ENCODE data around the gene STK32C. TPM values are rescaled to one million over a fixed set of nuclear protein-coding genes. Genes with fewer than 3 reads are reported as not detected.
"Not testable (repeated sequence)": the region's sequence is repeated elsewhere in the genome, so short reads cannot be mapped to it uniquely, and the experiment has no call there.

The STK32C gene
- total and polyA plus RNA-seq, 10 of the 15 experiments (the other 5 are each of a cell fraction or from before 2014, with no cell fraction given), result 1.5 to 18.1 (median 6.4) TPM

DNA sequence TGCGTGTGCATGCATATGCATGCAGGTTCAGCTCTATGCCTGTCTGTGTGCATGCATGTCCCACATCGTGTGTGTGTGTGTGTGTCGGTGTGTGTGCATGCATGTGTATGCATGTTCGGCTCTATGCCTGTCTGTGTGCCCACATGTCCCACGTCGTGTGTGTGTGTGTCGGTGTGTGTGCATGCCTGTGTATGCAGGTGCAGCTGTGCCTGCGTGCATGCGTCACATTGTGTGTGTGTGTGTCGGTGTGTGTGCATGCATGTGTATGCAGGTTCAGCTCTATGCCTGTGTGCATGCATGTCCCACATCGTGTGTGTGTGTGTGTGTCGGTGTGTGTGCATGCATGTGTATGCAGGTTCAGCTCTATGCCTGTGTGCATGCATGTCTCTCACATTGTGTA is 39.8 kb downstream of the STK32C start:
- H4K20me1 ChIP-seq (ENCODE audit: control insufficient read depth, insufficient read depth); H3K79me2 ChIP-seq (ENCODE audit: control insufficient read depth, insufficient read depth, low read length); H3K4me1 ChIP-seq (ENCODE audit: control insufficient read depth, insufficient read depth, low read length); in situ Hi-C loops (cut with MboI); SMC1A ChIA-PET (ENCODE audit: uncharacterized antibody, unreplicated experiment); BruUV-seq (replicated peaks); ATAC-seq; H3K9ac ChIP-seq (ENCODE audit: control insufficient read depth, insufficient read depth, low read length); H3K4me3 ChIP-seq; H3K36me3 ChIP-seq (ENCODE audit: control insufficient read depth in 2 of 2, insufficient read depth in 2 of 2, low read length in 1 of 2); H3K27ac ChIP-seq (ENCODE audit: control insufficient read depth, insufficient read depth); H3K9me3 ChIP-seq (replicated peaks; ENCODE audit: control insufficient read depth, insufficient read depth, low read length); H3K4me2 ChIP-seq (ENCODE audit: control insufficient read depth, insufficient read depth); FAIRE-seq; H2AFZ ChIP-seq (ENCODE audit: control insufficient read depth, low read depth, low read length); RAD21 ChIA-PET (ENCODE audit: unreplicated experiment); POLR2A ChIA-PET; DNase-seq (ENCODE audit: low read depth, low spot score); H3K27me3 ChIP-seq (replicated peaks in 1 of 2; ENCODE audit: control insufficient read depth in 2 of 2, insufficient read depth in 2 of 2, low read length in 1 of 2); intact Hi-C loops (cut with micrococcal nuclease; ENCODE audit: unreplicated experiment); CTCF ChIA-PET: not testable (repeated sequence)
- WGBS (ENCODE audit: insufficient coverage, insufficient replicate concordance, low lambda C conversion rate, missing lambda C conversion rate), result 75% methylated on average over 12 of the region's 12 CpGs

DNA sequence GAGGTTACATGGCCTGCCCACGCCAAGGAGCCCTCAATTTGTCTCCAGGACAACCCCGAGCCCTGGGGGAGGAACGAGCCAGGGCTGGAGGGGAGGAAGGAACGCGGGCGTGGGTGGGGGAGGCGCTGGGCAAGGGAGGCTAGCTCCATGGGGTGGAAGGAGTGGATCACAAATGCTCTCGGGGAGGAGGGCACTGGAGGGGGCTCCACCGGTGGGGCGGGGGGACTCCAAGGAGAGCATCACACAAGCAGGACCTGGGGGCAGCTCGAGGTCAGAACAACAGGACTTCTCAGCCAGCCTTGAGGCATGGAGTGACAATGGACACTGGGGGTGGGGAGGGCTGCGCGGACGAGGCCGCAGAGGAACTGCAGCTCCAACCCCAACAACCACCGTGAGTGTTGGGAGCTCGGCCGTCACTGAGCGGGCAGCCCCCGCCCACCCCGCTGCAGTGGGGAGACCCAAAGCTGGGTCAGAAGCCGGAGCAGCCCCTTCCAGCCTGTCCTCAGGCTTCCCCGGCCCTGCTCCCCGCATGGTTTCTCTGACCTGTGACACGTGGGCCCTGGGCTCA is 41.1 kb downstream of the STK32C start:
- TF ChIP-seq CBFB (IDR thresholded peaks at IDR 0.05; ENCODE audit: low read depth) (no peak), DPF2 (IDR thresholded peaks at IDR 0.05) (no peak)
- TF ChIP-seq, protein P1, sequence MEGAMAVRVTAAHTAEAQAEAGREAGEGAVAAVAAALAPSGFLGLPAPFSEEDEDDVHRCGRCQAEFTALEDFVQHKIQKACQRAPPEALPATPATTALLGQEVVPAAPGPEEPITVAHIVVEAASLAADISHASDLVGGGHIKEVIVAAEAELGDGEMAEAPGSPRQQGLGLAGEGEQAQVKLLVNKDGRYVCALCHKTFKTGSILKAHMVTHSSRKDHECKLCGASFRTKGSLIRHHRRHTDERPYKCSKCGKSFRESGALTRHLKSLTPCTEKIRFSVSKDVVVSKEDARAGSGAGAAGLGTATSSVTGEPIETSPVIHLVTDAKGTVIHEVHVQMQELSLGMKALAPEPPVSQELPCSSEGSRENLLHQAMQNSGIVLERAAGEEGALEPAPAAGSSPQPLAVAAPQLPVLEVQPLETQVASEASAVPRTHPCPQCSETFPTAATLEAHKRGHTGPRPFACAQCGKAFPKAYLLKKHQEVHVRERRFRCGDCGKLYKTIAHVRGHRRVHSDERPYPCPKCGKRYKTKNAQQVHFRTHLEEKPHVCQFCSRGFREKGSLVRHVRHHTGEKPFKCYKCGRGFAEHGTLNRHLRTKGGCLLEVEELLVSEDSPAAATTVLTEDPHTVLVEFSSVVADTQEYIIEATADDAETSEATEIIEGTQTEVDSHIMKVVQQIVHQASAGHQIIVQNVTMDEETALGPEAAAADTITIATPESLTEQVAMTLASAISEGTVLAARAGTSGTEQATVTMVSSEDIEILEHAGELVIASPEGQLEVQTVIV (IDR thresholded peaks at IDR 0.05; ENCODE audit: borderline replicate concordance, partially characterized antibody), result no peak
- ChIA-PET CTCF (no interaction called here), RAD21 (ENCODE audit: unreplicated experiment) (no interaction called here), SMC1A (ENCODE audit: uncharacterized antibody, unreplicated experiment) (no interaction called here), POLR2A (no interaction called here)
- no peak for DNase-seq (ENCODE audit: low read depth, low spot score)
- Histone ChIP-seq H2AFZ (ENCODE audit: control insufficient read depth, low read depth, low read length) (no peak overlapping the region), H3K79me2 (ENCODE audit: control insufficient read depth, insufficient read depth, low read length) (no peaks in the 10 kb centered on the region), H3K4me1 (ENCODE audit: control insufficient read depth, insufficient read depth, low read length) (no peaks in the 10 kb centered on the region), H3K9ac (ENCODE audit: control insufficient read depth, insufficient read depth, low read length) (no peak overlapping the region), H3K27ac (ENCODE audit: control insufficient read depth, insufficient read depth) (no peak overlapping the region), H3K4me3 (no peak overlapping the region), H3K36me3 (ENCODE audit: control insufficient read depth in 2 of 2, insufficient read depth in 2 of 2, low read length in 1 of 2) (no peaks in the 10 kb centered on the region; a peak in 1 of 4 replicates), H3K4me2 (ENCODE audit: control insufficient read depth, insufficient read depth) (no peak overlapping the region), H3K9me3 (replicated peaks; ENCODE audit: control insufficient read depth, insufficient read depth, low read length) (no peaks in the 10 kb centered on the region), H3K27me3 (replicated peaks in 1 of 2; ENCODE audit: control insufficient read depth in 2 of 2, insufficient read depth in 2 of 2, low read length in 1 of 2) (no peaks in the 10 kb centered on the region), H4K20me1 (ENCODE audit: control insufficient read depth, insufficient read depth) (no peaks in the 10 kb centered on the region)
- BruUV-seq (replicated peaks), result no TSS peak
- in situ Hi-C loops (cut with MboI) (no loop called here), intact Hi-C loops (cut with micrococcal nuclease; ENCODE audit: unreplicated experiment) (no loop called here)
- 27% methylated on average over 17 of the region's 25 CpGs for WGBS (ENCODE audit: insufficient coverage, insufficient replicate concordance, low lambda C conversion rate, missing lambda C conversion rate)
- ATAC-seq, result no peak
- FAIRE-seq, result no peak

Data from GM12878 (cell line).